Tibial nerve (tissue), 4 donors: ENCODE data around the gene EME2. TPM values are rescaled to one million over a fixed set of nuclear protein-coding genes. Genes with fewer than 3 reads are reported as not detected.

Experiments
- DNase-seq, 2 donors: peaks; one replicate each; pipeline ENCODE4 v3.0.0-alpha.2; 2019; ENCODE audit warnings: low spot score in 2 of 2
- H3K27ac ChIP-seq, 4 donors: fragments of 200-600 bp; sonication (generic) in 3 of 4; one replicate each; pipeline ENCODE4 v1.5.1; 2017 to 2019; ENCODE audit warnings: mild to moderate bottlenecking in 1 of 4
- H3K27me3 ChIP-seq, 2 donors: fragments of 200-600 bp; sonication (generic) in 1 of 2; one replicate each; pipeline versions ENCODE4 v1.5.1 to v1.6.0; 2017 to 2019
- H3K36me3 ChIP-seq, 3 donors: fragments of 200-600 bp; sonication (generic); one replicate each; pipeline ENCODE4 v1.5.1; 2018 to 2019
- H3K4me1 ChIP-seq, 4 donors: fragments of 200-600 bp; sonication (generic) in 3 of 4; one replicate each; pipeline ENCODE4 v1.5.1; 2017 to 2019
- H3K4me3 ChIP-seq, 4 donors: fragments of 200-600 bp; sonication (generic) in 3 of 4; one replicate each; pipeline ENCODE4 v1.5.1; 2017 to 2019; ENCODE audit warnings: mild to moderate bottlenecking in 1 of 4, moderate library complexity in 1 of 4
- H3K9me3 ChIP-seq, 4 donors: fragments of 200-600 bp; sonication (generic) in 3 of 4; one replicate each; pipeline ENCODE4 v1.5.1; 2017 to 2019
- CTCF ChIP-seq, 5 experiments: fragments of 200-600 bp in 3 of 5; fragments of 450-650 bp in 2 of 5; sonication (generic) in 3 of 5; IDR thresholded peaks; one replicate each; pipeline ENCODE4 v1.5.1; 2016 to 2019; ENCODE audit warnings: antibody characterized with exemption in 5 of 5, mild to moderate bottlenecking in 3 of 5, moderate library complexity in 2 of 5
- EP300 ChIP-seq, 2 donors: sonication (generic); formaldehyde crosslinking; IDR thresholded peaks; one replicate each; pipeline ENCODE4 v1.6.1; 2017; ENCODE audit warnings: antibody characterized with exemption in 2 of 2, mild to moderate bottlenecking in 1 of 2
- POLR2A ChIP-seq, 2 donors: fragments of 450-650 bp; IDR thresholded peaks; one replicate each; pipeline ENCODE4 v1.6.1; 2017; ENCODE audit warnings: antibody characterized with exemption in 2 of 2, mild to moderate bottlenecking in 2 of 2, moderate library complexity in 2 of 2
- WGBS, 2 donors: methylation state at CpG; one replicate each; pipeline ENCODE4 v1.1.5; 2018; 5-methylcytosine and 5-hydroxymethylcytosine counted together
- total RNA-seq, 4 donors: library from RNA; depleted of rRNA; stranded (reverse); fragments of >200 nt; gene quantifications; one replicate each; pipeline ENCODE4 v1.1.0, GENCODE V29; 2016

EME2 gene
- total RNA-seq, 4 donors from 2014 or later, result 13.2 to 41.4 (median 17.7) TPM

- TF ChIP-seq EP300 (IDR thresholded peaks at IDR 0.05) (no peak), CTCF (IDR thresholded peaks at IDR 0.05) (no peak), POLR2A (IDR thresholded peaks at IDR 0.05) (no peak)
- Histone ChIP-seq H3K4me1 (peaks cover 0 to 65% (median 27%) of the 10 kb centered on the region in 4 donors), H3K4me3 (no peak overlapping the region), H3K27ac (no peak overlapping the region), H3K9me3 (no peaks in the 10 kb centered on the region), H3K36me3 (peaks cover 0 to 62% (median 6%) of the 10 kb centered on the region in 3 donors), H3K27me3 (no peaks in the 10 kb centered on the region)
- no peak for DNase-seq
- WGBS, 2 donors, result 84 to 86% methylated on average over 26 of the region's 26 CpGs
These were observed 12.6 kb downstream of the EME2 start for GRCh38 chr16:1784977-1785845.

GRCh38 chr16:1785846-1786170, 13.2 kb downstream of the EME2 start:
- no peaks in the 10 kb centered on the region for H3K9me3 ChIP-seq
- 83 to 86% methylated on average over 14 of the region's 14 CpGs for whole genome bisulfite sequencing, 2 donors
- H3K4me1 ChIP-seq, result peaks cover 0 to 59% (median 26%) of the 10 kb centered on the region in 4 donors
- no peak overlapping the region for H3K27ac ChIP-seq
- no peak overlapping the region for H3K4me3 ChIP-seq
- no peaks in the 10 kb centered on the region for H3K27me3 ChIP-seq
- TF ChIP-seq CTCF (IDR thresholded peaks at IDR 0.05), result no peak
- TF ChIP-seq EP300 (IDR thresholded peaks at IDR 0.05), result no peak
- no peak for TF ChIP-seq POLR2A (IDR thresholded peaks at IDR 0.05)
- H3K36me3 ChIP-seq, result peaks cover 0 to 62% (median 6%) of the 10 kb centered on the region in 3 donors
- no peak for DNase-seq

GRCh38 chr16:1786242-1787055, 13.8 kb downstream of the EME2 start:
- no peaks in the 10 kb centered on the region for H3K27me3 ChIP-seq
- DNase-seq, result no peak
- H3K4me1 ChIP-seq, result peaks cover 0 to 53% (median 20%) of the 10 kb centered on the region in 4 donors
- H3K9me3 ChIP-seq, result no peaks in the 10 kb centered on the region
- WGBS, 2 donors, result 89 to 90% methylated on average over 40 to 46 of the region's 51 CpGs
- H3K36me3 ChIP-seq, result peaks cover 0 to 67% (median 6%) of the 10 kb centered on the region in 3 donors
- no peak overlapping the region for H3K27ac ChIP-seq
- TF ChIP-seq EP300 (IDR thresholded peaks at IDR 0.05) (no peak), POLR2A (IDR thresholded peaks at IDR 0.05) (no peak), CTCF (IDR thresholded peaks at IDR 0.05) (no peak)
- no peak overlapping the region for H3K4me3 ChIP-seq

- Histone ChIP-seq H3K4me3 (no peak overlapping the region), H3K4me1 (peaks cover 0 to 48% (median 17%) of the 10 kb centered on the region in 4 donors), H3K27ac (no peak overlapping the region), H3K27me3 (no peaks in the 10 kb centered on the region), H3K36me3 (peaks cover 0 to 72% (median 6%) of the 10 kb centered on the region in 3 donors), H3K9me3 (no peaks in the 10 kb centered on the region)
- 60 to 82% methylated on average over 1 to 6 of the region's 6 CpGs for WGBS, 2 donors
- DNase-seq, result no peak
- TF ChIP-seq POLR2A (IDR thresholded peaks at IDR 0.05) (no peak), EP300 (IDR thresholded peaks at IDR 0.05) (no peak)
These were observed 14.4 kb downstream of the EME2 start for GRCh38 chr16:1787056-1787321.

GRCh38 chr16:1787322-1788094, 14.9 kb downstream of the EME2 start:
- peaks cover 0 to 78% (median 6%) of the 10 kb centered on the region in 3 donors for H3K36me3 ChIP-seq
- TF ChIP-seq EP300 (IDR thresholded peaks at IDR 0.05), result no peak
- no peak for TF ChIP-seq POLR2A (IDR thresholded peaks at IDR 0.05)
- TF ChIP-seq CTCF (IDR thresholded peaks at IDR 0.05), result no peak
- DNase-seq, result no peak
- no peaks in the 10 kb centered on the region for H3K27me3 ChIP-seq
- no peaks in the 10 kb centered on the region for H3K9me3 ChIP-seq
- H3K4me3 ChIP-seq, result no peak overlapping the region
- H3K27ac ChIP-seq, result no peak overlapping the region
- peaks cover 0 to 48% (median 17%) of the 10 kb centered on the region in 4 donors for H3K4me1 ChIP-seq
- WGBS, 2 donors, result 86 to 92% methylated on average over 30 to 37 of the region's 44 CpGs
